ENCODE data around the gene SOX18.
A peak's percentile ranks its signal among the peaks of the same experiment; 100 is the strongest.

GRCh38 chr20:64057628-64058498, 8.4 kb upstream of the SOX18 start:
- TF ChIP-seq CTCF (IDR thresholded peaks at IDR 0.05 in 4 of 5, conservative IDR thresholded peaks at IDR 0.05 in 1 of 5) (peak; percentile 45 to 87 (median 75)), POLR2A (IDR thresholded peaks at IDR 0.05) (no peak)

Data from gastrocnemius medialis (tissue), 4 donors.